AG10803 (cell line): ENCODE measurements around the gene RPL38.

Experiments used
- DNase-seq: peaks from one replicate; pipeline ENCODE4 v3.0.0; 2010; ENCODE audit warnings: low read depth
- H3K4me3 ChIP-seq: 2 replicates; pipeline ENCODE4 v1.5.1; 2011; ENCODE audit warnings: mild to moderate bottlenecking, low read length, control low read depth
- CTCF ChIP-seq: conservative IDR thresholded peaks from 2 replicates; pipeline ENCODE4 v1.5.1; 2011; ENCODE audit warnings: mild to moderate bottlenecking, low read length, control low read depth, inconsistent platforms

The RPL38 gene

GRCh38 chr17:74160656-74161502 lies 42.6 kb upstream of the RPL38 start:
- H3K4me3 ChIP-seq: no peak overlapping the region
- no peak for DNase-seq
- TF ChIP-seq CTCF: no peak

- no peak for TF ChIP-seq CTCF
- no peak for DNase-seq
- H3K4me3 ChIP-seq: no peak overlapping the region
Observed at GRCh38 chr17:74161503-74161875, 42.0 kb upstream of the RPL38 start.

GRCh38 chr17:74163271-74163821 lies 40.1 kb upstream of the RPL38 start:
- DNase-seq: no peak
- no peak for TF ChIP-seq CTCF
- H3K4me3 ChIP-seq: no peak overlapping the region

- no peak for DNase-seq
- H3K4me3 ChIP-seq: no peak overlapping the region
- no peak for TF ChIP-seq CTCF
Observed at GRCh38 chr17:74163836-74164235, 39.6 kb upstream of the RPL38 start.

- no peak for TF ChIP-seq CTCF
- H3K4me3 ChIP-seq: no peak overlapping the region
- no peak for DNase-seq
Observed at GRCh38 chr17:74164446-74165045, 38.9 kb upstream of the RPL38 start.

GRCh38 chr17:74165797-74166365 lies 37.6 kb upstream of the RPL38 start:
- H3K4me3 ChIP-seq: no peak overlapping the region
- no peak for TF ChIP-seq CTCF
- DNase-seq: no peak
